GM12878 (cell line): Measurements from ENCODE around the gene RTCA. TPM values are rescaled to one million over a fixed set of nuclear protein-coding genes. Genes with fewer than 3 reads are reported as not detected.

Source experiments
- ATAC-seq: fragments of 200-7000 bp; cut with Tn5 transposase; 3 replicates; pipeline ENCODE4 v1.9.1; 2020; ENCODE audit warnings: mild to moderate bottlenecking, moderate library complexity
- BruUV-seq: library from RNA; stranded (reverse); fragments of 400-500 nt; replicated peaks from 2 replicates; lab custom pipeline; 2021; lab: Mats Ljungman, UMichigan
- CTCF ChIA-PET: fragments of 300-600 bp; sonication (Branson Sonifier 250); formaldehyde crosslinking; extraction: SDS; loops from one replicate; lab custom pipeline; 2021; ENCODE audit warnings: inconsistent platforms; lab: Yijun Ruan, JAX
- POLR2A ChIA-PET: fragments of 350-600 bp; formaldehyde crosslinking; extraction: SDS; loops from one replicate; lab custom pipeline; 2021; ENCODE audit warnings: inconsistent platforms; lab: Charles Lee
- RAD21 ChIA-PET: fragments of 300-600 bp; sonication (Branson Sonifier 250); formaldehyde crosslinking; loops from one replicate; lab custom pipeline; 2023; ENCODE audit warnings: antibody characterized with exemption; ENCODE audit not compliant: unreplicated experiment; lab: Charles Lee
- SMC1A ChIA-PET: fragments of 300-600 bp; sonication (Branson Sonifier 250); formaldehyde crosslinking; loops from one replicate; lab custom pipeline; 2023; ENCODE audit not compliant: unreplicated experiment, uncharacterized antibody; lab: Charles Lee
- DNase-seq: peaks from one replicate; pipeline ENCODE4 v3.0.0-alpha.2; 2011; ENCODE audit warnings: low read depth, low spot score
- FAIRE-seq: peaks from 3 replicates; lab custom pipeline; 2011; peaks lifted over from hg19 to GRCh38; lab: Jason Lieb, UNC
- H2AFZ ChIP-seq: 2 replicates; pipeline ENCODE4 v1.6.0; 2011; ENCODE audit warnings: low read depth, low read length, control low read depth; ENCODE audit not compliant: control insufficient read depth
- H3K27ac ChIP-seq: 2 replicates; pipeline ENCODE4 v1.5.1; 2011; ENCODE audit warnings: control low read depth; ENCODE audit not compliant: control insufficient read depth, insufficient read depth
- H3K27me3 ChIP-seq, 2 experiments: replicated peaks in 1 of 2; 2 replicates each; pipeline versions ENCODE4 v1.6.0 to v1.6.1; 2011; ENCODE audit warnings: low read length in 1 of 2; ENCODE audit not compliant: control insufficient read depth in 2 of 2, insufficient read depth in 2 of 2
- H3K36me3 ChIP-seq, 2 experiments: 2 replicates each; pipeline ENCODE4 v1.5.1; 2011; ENCODE audit warnings: low read length in 1 of 2; ENCODE audit not compliant: control insufficient read depth in 2 of 2, insufficient read depth in 2 of 2
- H3K4me1 ChIP-seq: 2 replicates; pipeline ENCODE4 v1.6.1; 2011; ENCODE audit warnings: mild to moderate bottlenecking, low read length, moderate library complexity, mixed read lengths; ENCODE audit not compliant: control insufficient read depth, insufficient read depth
- H3K4me2 ChIP-seq: 2 replicates; pipeline ENCODE4 v1.6.0; 2011; ENCODE audit warnings: control low read depth; ENCODE audit not compliant: control insufficient read depth, insufficient read depth
- H3K4me3 ChIP-seq: fragments of 200-600 bp; sonication (generic); 2 replicates; pipeline ENCODE4 v1.5.1; 2016
- H3K79me2 ChIP-seq: 2 replicates; pipeline ENCODE4 v1.6.0; 2011; ENCODE audit warnings: low read length; ENCODE audit not compliant: control insufficient read depth, insufficient read depth
- H3K9ac ChIP-seq: 2 replicates; pipeline ENCODE4 v1.8.0; 2011; ENCODE audit warnings: low read length, control low read depth, mixed read lengths; ENCODE audit not compliant: control insufficient read depth, insufficient read depth
- H3K9me3 ChIP-seq: replicated peaks from 3 replicates; pipeline ENCODE4 v1.5.1; 2011; ENCODE audit warnings: mild to moderate bottlenecking, low read length; ENCODE audit not compliant: control insufficient read depth, insufficient read depth
- H4K20me1 ChIP-seq: 2 replicates; pipeline ENCODE4 v1.6.0; 2011; ENCODE audit not compliant: control insufficient read depth, insufficient read depth
- ATF2 ChIP-seq: IDR thresholded peaks from 2 replicates; pipeline ENCODE4 v1.6.1; 2012; ENCODE audit warnings: low read length, inconsistent platforms
- EGR1 ChIP-seq, 2 experiments: IDR thresholded peaks; 1 replicate in 1 of 2; 2 replicates in 1 of 2; pipeline ENCODE4 v1.6.1; 2011 to 2012; ENCODE audit warnings: low read depth in 2 of 2, low read length in 2 of 2, borderline replicate concordance in 1 of 2, mild to moderate bottlenecking in 1 of 2, moderate library complexity in 1 of 2
- SMC3 ChIP-seq: IDR thresholded peaks from 2 replicates; pipeline ENCODE4 v1.6.1; 2011; ENCODE audit warnings: low read length, improper control_type of control experiment, borderline replicate concordance
- SUZ12 ChIP-seq: fragments of 200-600 bp; sonication (generic); IDR thresholded peaks from one replicate; pipeline ENCODE4 v1.6.1; 2018; ENCODE audit warnings: antibody characterized with exemption, mild to moderate bottlenecking; ENCODE audit not compliant: unreplicated experiment
- ZBTB11 ChIP-seq: fragments of 450-650 bp; formaldehyde crosslinking; IDR thresholded peaks from 2 replicates; pipeline ENCODE4 v1.5.0; 2022; ENCODE audit warnings: mild to moderate bottlenecking, missing genetic modification characterization
- WGBS: methylation state at CpG from one replicate; pipeline ENCODE4 v1.1.6; 2016; ENCODE audit warnings: low lambda C conversion rate; ENCODE audit not compliant: insufficient replicate concordance, insufficient coverage; ENCODE audit errors: missing lambda C conversion rate; 5-methylcytosine and 5-hydroxymethylcytosine counted together
- in situ Hi-C: fragments of 300-500 bp; cut with MboI; formaldehyde crosslinking; loops from 9 replicates; pipeline ENCODE4 v1.14.3; 2018; ENCODE audit warnings: mixed read lengths
- intact Hi-C: fragments of 100-400 bp; cut with micrococcal nuclease; formaldehyde crosslinking; loops from one replicate; pipeline ENCODE4 v1.14.2; 2022; ENCODE audit not compliant: unreplicated experiment
- polyA plus RNA-seq, 11 experiments: library from polyadenylated mRNA; depleted of rRNA in 4 of 11; unstranded in 6 of 11; stranded (reverse) in 5 of 11; fragments of >200 nt; fragmentation: Nextera tagmentation in 4 of 11; fragmentation: Illumina TruSeq in 1 of 11; extraction: Ambion mirVana in 4 of 11; extraction: Trizol in 1 of 11; gene quantifications; 1 replicate in 1 of 11; 2 replicates in 10 of 11; pipeline versions ENCODE4 v1.2.1 to v1.2.3, GENCODE V29; 2011 to 2016; ENCODE audit warnings: inconsistent platforms in 2 of 11, missing spikeins in 2 of 11, low read depth in 1 of 11
- total RNA-seq, 4 experiments: library from RNA; depleted of rRNA in 3 of 4; stranded (reverse); fragments of >200 nt in 3 of 4; fragmentation: Illumina TruSeq in 1 of 4; extraction: Trizol in 1 of 4; gene quantifications; 2 replicates each; pipeline versions ENCODE4 v1.2.1 to v1.2.3, GENCODE V29; 2013 to 2021

Gene RTCA
- total and polyA plus RNA-seq, 10 of the 15 experiments (the other 5 are each of a cell fraction or from before 2014, with no cell fraction given): 10.3 to 63.5 (median 37.3) TPM

- Histone ChIP-seq H3K27me3 (no peaks in the 10 kb centered on the region), H3K9ac (no peak overlapping the region), H3K9me3 (no peaks in the 10 kb centered on the region), H3K4me3 (no peak overlapping the region), H4K20me1 (no peaks in the 10 kb centered on the region), H3K79me2 (no peaks in the 10 kb centered on the region), H3K4me2 (no peak overlapping the region), H3K4me1 (no peaks in the 10 kb centered on the region), H3K36me3 (peaks cover 2 to 14% of the 10 kb centered on the region in 2 experiments; a peak in 3 of 4 replicates), H3K27ac (no peak overlapping the region), H2AFZ (no peak overlapping the region)
- in situ Hi-C loops (loop anchor here (10.0 kb wide), 1 partner anchor 585 kb away; no protein-coding TSS in a partner anchor), intact Hi-C loops (loop anchor here (5.0 to 10.0 kb wide), 2 partner anchors 475 to 588 kb away; no protein-coding TSS in a partner anchor)
- FAIRE-seq (no peak), DNase-seq (no peak), ATAC-seq (no peak)
- ChIA-PET SMC1A (interaction anchor here (1.1 to 2.7 kb wide), 3 partner anchors 77 to 180 kb away, joined by 3 to 13 read pairs (median 6); no protein-coding TSS in a partner anchor), CTCF (interaction anchor here (0.9 to 2.7 kb wide), 6 partner anchors 10 to 182 kb away, joined by 3 to 17 read pairs (median 5); no protein-coding TSS in a partner anchor), POLR2A (interaction anchor here (1.1 kb wide), 1 partner anchor 73 kb away, joined by 3 read pairs; no protein-coding TSS in a partner anchor), RAD21 (interaction anchor here (1.0 to 1.8 kb wide), 2 partner anchors 136 to 180 kb away, joined by 3 to 5 read pairs; no protein-coding TSS in a partner anchor)
- BruUV-seq: no TSS peak
- 95% methylated on average over 3 of the region's 3 CpGs for WGBS
- TF ChIP-seq SUZ12 (no peak), ZBTB11 (CRISPR knock-in tag) (no peak), SMC3 (no peak), EGR1 (IDR thresholded peaks at IDR 0.05; ENCODE audit: borderline replicate concordance in 1 of 2, low read depth in 2 of 2, low read length in 2 of 2) (no peak), ATF2 (no peak)
Observed at GRCh38 chr1:100279358-100279923, 13.4 kb downstream of the RTCA start.
